Metanephros (tissue), 1 donor: Measurements from ENCODE around the gene SULT1E1. TPM values are rescaled to one million over a fixed set of nuclear protein-coding genes. Genes with fewer than 3 reads are reported as not detected.

ENCODE experiments used
- total RNA-seq: library from RNA; depleted of rRNA; stranded (reverse); fragments of >200 nt; gene quantifications from one replicate; pipeline ENCODE4 v1.2.3, GENCODE V29; 2014

The SULT1E1 gene, protein sequence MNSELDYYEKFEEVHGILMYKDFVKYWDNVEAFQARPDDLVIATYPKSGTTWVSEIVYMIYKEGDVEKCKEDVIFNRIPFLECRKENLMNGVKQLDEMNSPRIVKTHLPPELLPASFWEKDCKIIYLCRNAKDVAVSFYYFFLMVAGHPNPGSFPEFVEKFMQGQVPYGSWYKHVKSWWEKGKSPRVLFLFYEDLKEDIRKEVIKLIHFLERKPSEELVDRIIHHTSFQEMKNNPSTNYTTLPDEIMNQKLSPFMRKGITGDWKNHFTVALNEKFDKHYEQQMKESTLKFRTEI
- 354 TPM for total RNA-seq

DNA sequence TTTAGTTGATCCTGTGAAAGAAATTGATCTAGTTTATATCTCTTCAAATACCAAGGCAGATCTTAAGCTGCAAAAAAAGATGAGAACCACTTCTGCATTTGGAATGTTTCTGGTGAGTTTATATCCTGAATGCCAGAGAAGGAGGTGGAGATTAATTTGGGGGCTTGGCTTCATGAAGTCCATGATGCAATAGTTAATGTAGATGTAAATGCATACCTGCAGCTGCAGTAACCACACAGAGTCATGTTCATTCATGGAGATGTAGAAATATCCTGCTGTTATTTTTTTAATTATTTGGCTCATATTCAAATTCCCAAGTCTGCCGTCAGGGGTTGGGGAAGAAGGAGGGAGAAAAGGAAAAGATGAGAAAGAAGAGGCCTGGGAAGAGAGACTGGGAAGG lies at the start of gene SULT1E1:
Gene SULT1E1, minus strand, starts transcription at position 94 of the 400 bp plus-strand sequence. CDS start 2,501 bp downstream, outside the sequence.

Other genes starting within 250 kb of the SULT1E1 start
- gene UGT2A2, start 220.5 kb downstream of the SULT1E1 start, total RNA-seq, result not detected
- 8.8 TPM for gene UGT2A1, start 206.9 kb downstream of the SULT1E1 start, total RNA-seq
- 1.6 TPM for gene SULT1B1, start 99.5 kb downstream of the SULT1E1 start, total RNA-seq
- not detected for gene CSN1S1, start 70.9 kb upstream of the SULT1E1 start, total RNA-seq
- gene CSN2, start 105.6 kb upstream of the SULT1E1 start, total RNA-seq, result not detected
- gene STATH, start 135.8 kb upstream of the SULT1E1 start, total RNA-seq, result not detected
- not detected for gene HTN3, start 168.3 kb upstream of the SULT1E1 start, total RNA-seq
- not detected for gene HTN1, start 190.3 kb upstream of the SULT1E1 start, total RNA-seq